ENCODE measurements around the gene RPRD1A. TPM values are rescaled to one million over a fixed set of nuclear protein-coding genes. Genes with fewer than 3 reads are reported as not detected.

The RPRD1A gene
- total RNA-seq (2022; extraction: Qiagen RNA extraction; ENCODE audit: low read depth), result 14.9 to 22.8 TPM (median 22.5 TPM) in 5 replicates

GRCh38 chr18:36067055-36067957, at the start of gene RPRD1A:
RPRD1A (minus strand) TSS chr18:36067559; CDS start chr18:36067404, 155 bp downstream.

GRCh38 chr18:35972197-35973000, 95.0 kb downstream of the RPRD1A start, which contains the start of gene RMP24:
RMP24 (plus strand) TSS chr18:35972679.

Other genes starting within 250 kb of the RPRD1A start
- gene SLC39A6, start 61.8 kb upstream of the RPRD1A start, total RNA-seq (2022; extraction: Qiagen RNA extraction; ENCODE audit: low read depth), result 37.1 to 56.6 TPM (median 54.6 TPM) in 5 replicates
- 32.6 to 44.4 TPM (median 36.5 TPM) in 5 replicates for gene ELP2, start 62.3 kb upstream of the RPRD1A start, total RNA-seq (2022; extraction: Qiagen RNA extraction; ENCODE audit: low read depth)
- 2.6 to 3.6 TPM (median 2.7 TPM) in 5 replicates for gene MOCOS, start 119.9 kb upstream of the RPRD1A start, total RNA-seq (2022; extraction: Qiagen RNA extraction; ENCODE audit: low read depth)
- gene FHOD3, start 230.2 kb upstream of the RPRD1A start, total RNA-seq (2022; extraction: Qiagen RNA extraction; ENCODE audit: low read depth), result 2.9 to 3.7 TPM (median 3.1 TPM) in 5 replicates

Data from A549 treated with RU486 at 1 μM for 4 hours (cell line).